GM19452 (cell line): ENCODE results near the gene DIDO1.

ENCODE experiments used
- ATAC-seq: cut with Tn5 transposase; IDR thresholded peaks from one replicate; pipeline ENCODE4 v1.9.1; 2021; ENCODE audit not compliant: unreplicated experiment

DIDO1 gene

DNA sequence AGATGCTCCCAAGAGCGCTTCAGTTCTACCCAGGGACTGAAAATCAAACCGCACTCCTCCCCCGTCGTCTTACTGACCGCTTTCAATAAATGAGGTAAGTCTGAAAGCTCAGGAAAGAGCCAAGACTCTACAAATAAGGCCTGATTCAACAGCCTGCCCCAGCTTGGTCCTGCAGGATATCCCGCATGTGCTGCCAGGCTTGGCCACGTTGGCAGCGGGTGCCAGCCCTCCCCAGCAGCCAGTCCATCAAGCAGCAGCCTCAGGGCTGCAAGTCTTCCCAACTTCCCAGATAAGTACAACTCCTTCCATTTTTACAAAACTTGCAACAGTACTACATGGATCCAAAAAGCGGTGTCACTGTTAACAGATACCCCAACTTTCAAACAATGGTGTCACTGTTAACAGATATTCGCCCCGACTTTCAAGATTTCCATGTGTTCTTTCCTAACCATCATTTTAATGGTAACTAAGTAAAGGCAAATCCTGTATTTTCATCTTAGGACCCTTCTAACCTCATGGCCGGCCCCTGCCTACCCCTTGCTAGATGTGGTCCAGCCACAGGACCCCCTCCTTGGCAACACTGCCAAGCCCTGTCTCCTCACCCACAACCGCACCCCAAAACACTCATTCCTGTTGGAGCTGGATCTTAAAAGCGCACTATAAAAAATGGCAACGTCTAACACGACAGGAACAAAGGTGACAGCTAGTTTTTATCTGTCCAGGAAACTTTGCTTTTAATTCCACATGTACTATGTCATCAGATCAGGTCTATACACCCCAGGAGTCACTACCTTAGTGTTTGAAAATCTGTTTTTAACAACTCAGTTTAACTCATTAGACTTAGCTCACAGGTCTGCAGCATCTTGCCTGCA lies 28.0 kb downstream of the DIDO1 start:
- no peak for ATAC-seq

DNA sequence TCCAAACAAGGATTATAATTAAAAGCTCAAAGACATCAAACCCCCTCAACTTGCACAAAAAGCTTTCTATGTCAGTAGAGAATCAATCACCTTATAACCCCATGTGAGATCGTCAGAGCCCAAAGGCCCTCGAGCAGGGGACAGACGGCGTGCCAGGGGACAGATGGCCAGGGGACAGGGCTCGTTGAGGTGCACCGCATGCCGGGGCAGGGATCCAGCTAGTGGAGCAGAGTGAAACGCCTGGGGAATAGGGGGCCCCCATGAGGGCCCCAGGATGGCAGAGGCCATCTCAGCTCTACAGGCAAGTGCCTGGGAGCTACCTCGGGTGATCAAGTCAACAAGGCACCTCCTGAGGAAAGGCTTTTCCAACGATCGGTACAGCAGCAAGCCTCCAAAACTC lies 28.6 kb downstream of the DIDO1 start:
- ATAC-seq: no peak

DNA sequence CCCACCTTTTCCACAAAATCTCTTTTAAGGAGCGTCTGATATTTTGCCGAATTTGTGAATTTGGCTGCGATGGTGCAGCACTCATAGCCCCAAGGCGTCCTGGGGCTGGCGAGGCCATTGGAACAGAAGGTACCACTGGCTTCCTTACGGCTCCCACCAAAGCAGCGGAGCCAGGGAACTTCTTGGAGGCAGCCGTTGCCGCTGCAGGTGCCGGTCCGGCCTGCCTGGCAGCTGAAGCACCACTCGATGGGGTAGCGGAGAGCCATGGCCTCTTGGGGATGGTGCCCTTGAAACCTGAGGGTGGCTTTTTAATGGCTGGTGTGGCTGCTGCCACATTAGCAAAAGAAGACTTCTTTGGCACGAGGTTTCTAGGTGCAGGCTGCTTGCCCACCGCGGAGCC lies 29.8 kb downstream of the DIDO1 start:
- no peak for ATAC-seq

DNA sequence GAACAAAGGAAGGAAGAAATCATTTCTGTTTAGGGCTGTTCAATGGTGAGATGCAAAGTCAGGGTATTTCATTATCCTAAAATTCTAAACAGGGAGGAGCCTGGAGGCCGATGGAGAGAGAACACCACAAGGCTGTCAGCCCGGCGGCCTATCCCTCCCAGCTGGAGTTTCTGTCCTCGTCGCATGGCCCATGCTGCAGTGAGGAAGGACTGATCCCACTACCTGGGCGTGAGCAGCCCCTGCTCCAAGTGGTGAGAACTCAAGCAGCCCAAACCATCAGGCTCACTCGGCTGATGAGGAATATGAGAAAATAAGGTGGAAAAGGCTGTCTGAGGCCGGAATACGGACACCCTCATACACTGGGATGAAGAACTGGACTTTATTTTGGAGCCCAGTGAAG lies 30.8 kb downstream of the DIDO1 start:
- no peak for ATAC-seq

DNA sequence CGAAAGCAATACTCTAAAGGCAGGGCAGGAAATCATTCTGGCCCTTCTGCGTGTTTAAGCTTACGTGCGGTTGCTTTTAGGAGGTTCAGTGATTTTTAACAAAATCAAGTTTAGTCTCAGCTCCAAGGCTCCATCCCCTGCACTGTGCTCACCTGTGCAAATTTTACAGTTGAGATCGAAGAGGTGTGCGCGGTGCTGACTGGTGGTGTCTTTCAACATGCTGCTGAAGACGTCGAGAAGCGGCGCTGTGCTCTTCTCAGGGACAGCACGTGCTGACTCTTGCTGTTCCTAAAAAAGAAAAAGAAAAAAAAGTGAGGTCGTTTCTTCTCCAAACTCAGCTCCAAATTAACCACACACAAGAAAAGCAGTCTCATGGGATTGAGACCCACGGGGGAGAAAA lies 32.0 kb downstream of the DIDO1 start:
- no peak for ATAC-seq

DNA sequence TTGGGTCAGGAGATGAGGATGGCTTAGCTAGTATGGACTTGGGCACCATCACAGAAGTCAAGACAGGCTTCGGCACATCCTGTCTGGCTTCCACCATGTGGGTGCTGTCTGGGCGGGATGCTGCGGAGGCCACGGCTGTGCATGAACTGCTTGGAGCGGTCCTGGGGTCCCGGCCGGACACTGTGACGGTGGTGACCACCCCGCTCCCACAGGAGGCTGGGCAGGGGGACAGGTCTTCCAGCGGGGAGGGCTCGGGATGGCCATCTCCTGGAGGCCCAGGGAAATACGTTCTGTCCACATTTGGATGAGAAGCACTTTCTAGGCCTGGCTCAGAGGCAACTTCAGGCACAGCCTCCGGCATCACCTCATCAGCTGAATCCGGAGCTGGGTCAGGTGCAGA lies 32.6 kb downstream of the DIDO1 start:
- ATAC-seq: no peak

DNA sequence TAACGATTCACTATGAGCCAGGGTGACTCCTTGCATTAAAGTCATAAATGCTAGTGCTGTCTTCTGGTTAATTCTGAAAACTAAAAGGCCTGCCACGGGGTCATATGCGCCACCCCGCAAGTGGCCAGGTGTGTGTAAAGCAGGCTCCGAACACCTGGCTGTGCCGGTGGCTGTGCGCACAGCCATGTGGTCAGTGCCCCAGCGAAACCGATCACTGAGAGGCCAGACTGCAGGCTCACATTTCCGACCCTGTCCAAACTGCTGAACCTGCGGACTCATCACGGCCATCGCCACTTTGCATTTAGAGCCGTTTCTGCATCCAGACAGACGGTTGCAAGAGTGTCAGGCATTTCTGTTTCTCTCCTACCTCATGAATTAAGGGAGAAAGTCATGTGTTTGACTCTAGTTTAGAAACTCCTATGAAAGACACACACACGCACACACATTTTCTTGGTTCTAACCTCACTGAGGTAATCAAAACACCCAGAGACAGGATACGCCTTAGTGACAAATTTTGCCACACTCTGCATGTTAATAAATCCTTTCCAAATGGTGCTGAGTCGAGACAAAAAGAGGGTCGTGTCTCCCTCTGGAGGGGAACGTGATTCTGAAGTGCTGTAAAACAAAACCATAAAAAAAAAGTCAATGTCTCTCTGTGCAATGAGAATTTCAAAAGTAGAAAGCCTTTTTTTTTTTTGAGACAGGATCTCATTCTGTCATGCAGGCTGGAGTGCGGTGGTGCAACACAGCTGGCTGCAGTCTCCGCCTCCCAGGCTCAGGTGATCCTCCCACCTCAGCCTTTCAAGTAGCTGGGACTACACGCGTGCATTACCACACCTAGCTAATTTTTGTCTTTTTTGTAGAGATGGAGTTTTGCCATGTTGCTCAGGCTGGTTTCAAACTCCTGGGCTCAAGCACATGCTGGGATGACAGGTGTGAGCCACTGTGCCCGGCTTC lies 33.7 kb downstream of the DIDO1 start:
- no peak for ATAC-seq

DNA sequence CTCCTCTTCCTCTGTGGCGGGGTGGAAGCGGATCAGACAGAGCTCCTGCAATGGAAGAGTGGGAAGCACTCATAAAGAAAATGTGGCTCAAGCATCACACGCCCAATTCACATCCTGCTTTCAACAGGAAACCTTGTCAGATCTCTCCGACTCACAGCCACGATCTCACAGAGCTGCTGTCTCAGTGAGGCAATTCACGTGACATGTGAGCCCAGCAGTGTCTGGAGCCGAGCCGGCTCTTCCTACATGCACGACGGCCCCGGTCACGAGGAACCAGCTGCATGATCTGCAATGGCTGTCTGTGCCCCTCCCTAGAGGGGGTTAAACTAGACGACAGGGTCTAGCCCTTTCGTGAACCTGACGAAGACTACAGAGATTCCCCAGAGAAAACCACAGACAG lies 35.2 kb downstream of the DIDO1 start:
- ATAC-seq: no peak

DNA sequence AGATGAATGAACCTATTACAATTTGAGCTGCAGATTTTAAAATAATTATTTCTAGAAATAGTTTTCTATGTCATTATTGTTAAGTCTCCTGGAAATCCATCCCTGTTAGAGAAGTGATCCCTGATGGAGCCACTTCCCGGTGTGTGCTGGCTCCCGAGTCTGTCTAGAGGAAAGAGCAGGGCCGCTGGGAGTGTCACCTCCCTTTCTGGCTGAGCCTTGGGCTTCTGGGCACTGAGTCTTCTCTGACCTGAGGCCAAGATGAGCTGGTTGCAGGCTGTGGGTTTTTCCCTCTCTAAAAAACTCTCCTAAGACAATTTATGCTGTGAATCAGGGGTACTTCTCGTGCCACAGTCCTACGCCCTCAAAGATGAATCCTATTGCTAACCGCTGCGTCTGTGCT lies 35.9 kb downstream of the DIDO1 start:
- no peak for ATAC-seq

DNA sequence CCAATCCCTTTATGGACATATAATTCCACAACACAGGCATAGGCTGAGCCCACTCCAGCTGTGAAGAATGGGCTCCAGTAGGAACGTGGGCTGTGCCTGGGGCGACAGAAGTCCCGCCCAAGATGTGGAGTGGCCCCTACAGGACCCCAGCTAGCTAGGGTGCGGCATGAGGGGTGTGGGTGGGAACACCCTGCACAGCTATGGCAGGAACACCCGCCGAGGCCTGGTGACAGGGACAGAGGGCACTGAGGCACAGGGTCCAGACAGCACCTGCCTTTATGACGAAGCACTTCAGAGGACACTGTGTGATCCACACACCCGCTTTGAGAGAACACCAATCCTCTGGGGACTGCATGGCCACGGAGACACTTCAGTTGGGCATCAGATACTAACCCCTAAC lies 36.4 kb downstream of the DIDO1 start:
- ATAC-seq: no peak

DNA sequence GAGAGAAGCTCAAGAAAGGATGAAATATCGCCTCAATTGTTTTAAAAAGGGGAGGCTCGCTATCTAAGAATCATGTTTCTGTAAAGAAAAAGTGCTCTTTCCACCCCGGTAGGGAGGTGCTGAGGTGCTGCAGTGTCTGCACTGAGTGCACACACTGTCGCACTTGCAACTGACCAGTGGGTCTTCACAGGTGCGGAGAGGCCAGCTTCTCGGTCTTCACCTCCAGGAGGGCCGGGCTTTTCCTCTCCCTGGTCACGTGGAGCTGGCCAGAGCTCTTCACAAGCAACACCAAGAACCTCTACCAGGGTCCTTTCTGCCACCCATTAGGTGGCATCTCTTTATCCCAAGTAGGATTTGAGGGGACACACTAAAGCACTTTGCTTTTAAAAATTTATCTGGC lies 36.9 kb downstream of the DIDO1 start:
- ATAC-seq: no peak

DNA sequence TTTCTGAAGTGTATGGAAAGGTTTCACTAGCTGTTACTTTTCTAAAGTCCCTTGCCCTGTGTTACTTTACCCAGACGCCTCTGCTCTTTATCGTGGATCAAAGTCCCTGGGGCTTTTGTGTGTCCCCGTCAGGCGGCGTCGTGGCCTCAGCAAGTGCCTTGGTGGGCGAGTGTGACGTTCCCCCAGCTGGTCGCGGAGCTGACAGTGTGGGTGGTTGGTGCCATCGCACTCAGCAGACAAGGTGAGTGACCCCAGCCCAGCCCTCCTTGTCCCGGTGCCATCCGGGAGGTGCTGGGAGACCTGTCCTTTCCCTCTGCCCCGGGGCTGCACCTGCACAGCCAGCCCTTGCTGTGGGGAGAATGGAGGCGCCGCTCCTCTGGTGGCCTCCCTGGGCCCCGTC lies 37.4 kb downstream of the DIDO1 start:
- no peak for ATAC-seq

DNA sequence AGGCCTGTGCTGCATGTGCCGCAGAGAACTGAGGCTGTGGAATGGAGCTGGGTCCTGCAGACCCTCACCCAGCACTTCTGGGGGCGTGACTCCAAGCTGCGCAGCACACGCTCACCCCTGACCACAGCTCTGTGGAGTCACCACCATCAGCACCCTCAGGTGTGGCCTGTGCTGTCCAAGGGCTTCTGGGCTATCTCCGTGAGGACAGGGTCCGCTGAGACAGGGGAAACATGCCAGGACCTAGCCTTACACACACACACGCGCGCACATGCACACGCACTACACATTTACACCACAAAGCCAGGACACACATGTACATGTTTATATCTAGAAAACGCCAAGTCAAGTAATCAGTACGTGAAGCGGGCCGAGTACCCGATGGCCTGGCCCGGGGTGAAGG lies 37.9 kb downstream of the DIDO1 start:
- ATAC-seq: no peak

DNA sequence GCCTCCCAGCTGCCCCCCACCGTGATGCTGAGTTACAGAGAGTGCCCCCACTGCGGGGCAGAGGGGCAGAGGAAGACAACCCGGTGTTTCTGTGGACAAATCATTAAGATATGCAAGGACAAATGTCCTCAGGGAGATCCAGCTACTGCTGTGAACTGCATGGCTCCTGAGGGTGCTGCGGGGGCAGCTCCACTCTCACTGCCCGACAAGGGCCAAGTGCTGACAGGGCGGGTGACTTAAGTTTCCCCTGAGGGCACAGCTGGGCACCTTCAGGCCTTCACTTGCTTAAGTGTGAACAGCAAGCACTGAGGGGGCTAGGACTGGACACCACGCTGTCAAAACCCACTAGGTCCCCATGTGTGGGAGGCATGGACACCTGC lies 38.5 kb downstream of the DIDO1 start:
- ATAC-seq: no peak

DNA sequence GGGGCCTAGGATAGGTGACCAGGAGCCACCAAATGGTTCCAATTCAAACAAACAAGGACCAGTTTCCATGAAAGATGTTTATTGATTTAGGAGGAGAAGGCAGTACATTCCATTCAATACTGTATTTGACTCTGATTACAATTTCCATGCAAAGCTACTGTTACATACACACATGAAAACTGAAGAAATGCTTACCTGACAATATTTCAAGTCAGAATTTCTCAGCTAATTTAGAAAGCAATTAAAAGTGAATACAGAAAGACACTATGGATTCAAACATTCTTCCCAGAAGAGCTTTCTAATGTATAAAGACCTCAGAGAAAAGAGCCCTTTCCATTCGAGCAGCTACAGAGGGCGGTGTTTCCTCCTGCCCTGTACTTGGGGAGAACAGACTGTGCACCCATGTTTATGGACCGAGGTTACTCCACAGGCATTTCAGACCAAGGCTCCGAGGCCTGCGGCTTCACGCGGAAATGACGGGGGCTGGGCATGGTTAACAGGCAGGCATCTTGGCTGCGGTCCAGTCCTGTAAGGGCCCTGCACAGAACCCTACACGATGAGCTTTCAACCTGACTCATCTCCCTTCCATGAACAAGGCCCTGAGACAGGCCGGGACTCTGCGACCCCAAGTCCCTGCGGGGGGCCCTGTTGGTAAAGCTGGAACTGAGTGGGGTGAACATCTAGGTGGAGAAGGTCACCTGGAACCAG lies 39.0 kb downstream of the DIDO1 start:
- ATAC-seq: no peak

DNA sequence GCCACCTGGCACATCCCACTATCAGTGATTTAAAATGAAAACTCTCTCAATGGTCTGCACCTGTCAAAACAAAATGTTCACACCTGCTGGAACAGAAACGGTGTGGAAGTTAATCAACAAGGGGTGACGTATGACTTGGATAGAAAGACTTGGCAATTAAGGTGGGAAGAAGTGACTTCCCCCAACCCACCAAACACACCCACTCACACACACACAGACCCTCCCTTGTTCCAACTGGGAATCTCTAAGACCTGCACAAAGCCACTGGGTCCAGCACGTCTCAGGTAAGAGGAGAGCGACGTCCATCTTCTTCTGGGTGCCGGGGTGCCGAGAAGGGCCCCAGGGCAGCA lies 39.6 kb downstream of the DIDO1 start:
- ATAC-seq: no peak

DNA sequence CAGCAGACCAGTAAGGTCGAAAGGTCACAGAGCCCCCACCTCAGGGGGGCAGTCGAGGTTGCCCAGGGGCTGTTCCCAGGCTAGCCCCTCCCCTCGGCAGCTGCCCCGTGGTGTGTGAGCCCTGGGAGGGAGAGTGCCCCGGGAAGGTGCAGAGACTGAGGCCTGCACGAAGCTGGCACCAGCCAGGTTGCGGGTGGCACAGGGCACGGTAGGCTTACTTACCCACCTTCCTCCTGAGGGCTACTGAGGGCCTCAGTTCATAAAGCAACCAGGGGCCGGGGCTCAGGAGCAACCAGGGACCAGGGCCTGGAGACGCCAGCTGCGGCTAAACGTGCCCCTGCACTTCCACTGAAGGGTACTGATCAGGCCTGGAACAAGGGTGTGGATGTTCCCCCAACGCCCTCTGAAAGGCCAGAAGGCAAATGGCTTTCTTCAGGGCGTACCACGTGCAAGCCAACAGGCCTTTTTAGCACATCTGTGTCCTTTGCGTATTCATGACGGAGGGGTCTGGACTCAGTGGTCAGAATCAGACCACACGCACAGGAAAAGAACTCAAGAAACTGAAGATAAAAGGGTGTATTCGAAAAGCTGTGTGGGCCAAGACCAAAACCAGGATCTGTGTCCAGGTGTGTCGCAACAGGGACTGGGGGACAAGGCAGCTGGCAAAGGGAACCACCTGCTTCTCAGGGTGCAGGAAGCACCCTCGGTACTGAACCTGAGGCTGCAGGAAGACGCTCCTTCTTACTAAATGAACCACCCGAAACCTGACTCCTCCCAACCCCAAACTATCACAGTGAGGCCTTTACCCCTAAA lies 40.2 kb downstream of the DIDO1 start:
- no peak for ATAC-seq

DNA sequence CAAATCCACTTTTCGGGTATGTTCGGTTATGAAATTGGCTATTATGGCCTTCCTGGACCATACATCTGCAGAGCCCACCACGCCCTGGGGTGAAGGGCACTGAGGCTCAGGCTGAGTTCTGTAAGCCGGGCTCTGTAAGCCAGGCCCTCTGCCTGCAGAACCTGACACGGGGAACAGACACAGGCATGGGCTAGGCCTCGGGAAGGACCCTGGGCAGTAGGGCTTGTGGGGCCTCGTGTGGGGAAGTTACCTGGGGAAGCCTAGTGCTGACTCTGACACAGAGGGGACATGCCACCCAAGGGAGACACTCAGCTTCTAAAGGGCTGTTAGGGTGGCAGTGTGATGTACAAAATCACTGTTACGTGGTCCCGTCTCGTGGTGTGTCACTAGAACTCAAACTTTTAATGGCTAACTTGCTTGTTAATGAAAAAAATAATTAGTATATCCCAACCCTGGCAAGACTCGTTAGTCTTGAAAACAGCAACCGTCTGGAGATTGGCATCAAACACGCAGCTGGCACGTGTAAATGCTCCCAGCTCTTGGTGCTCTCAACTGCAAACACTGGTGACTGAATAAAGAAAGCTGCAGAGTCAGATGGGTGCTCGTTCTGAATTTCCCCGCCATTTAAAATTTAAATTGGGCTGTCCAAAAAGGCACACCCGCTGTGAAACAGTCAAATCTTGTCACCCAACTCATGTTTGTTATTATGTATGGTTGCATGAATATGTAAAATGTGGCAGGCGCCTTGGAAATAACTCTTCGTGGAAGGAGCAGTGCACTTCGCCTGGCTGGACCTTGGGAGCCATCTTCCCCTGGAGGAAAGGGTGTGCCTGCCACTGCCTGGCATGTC lies 41.0 kb downstream of the DIDO1 start:
- no peak for ATAC-seq

DNA sequence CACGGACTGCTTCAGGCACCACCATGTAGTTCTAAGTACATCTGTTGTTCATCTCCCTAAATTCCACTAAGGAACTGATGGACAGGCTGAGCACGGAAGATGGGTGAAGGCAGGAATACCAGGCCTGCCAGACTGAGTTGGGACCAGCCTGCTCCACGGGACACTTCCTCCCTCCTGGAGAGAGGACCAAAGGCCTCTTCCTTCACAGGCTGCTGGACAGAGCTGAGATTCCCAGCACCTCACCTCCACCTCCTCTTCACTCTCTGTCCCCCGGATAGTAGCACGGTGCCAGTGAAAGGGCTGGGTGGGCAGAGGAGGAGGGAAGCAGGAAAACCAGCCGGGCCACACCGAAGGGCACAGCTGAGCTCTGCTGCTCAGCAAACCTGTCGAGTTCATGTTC lies 41.7 kb downstream of the DIDO1 start:
- no peak for ATAC-seq

DNA sequence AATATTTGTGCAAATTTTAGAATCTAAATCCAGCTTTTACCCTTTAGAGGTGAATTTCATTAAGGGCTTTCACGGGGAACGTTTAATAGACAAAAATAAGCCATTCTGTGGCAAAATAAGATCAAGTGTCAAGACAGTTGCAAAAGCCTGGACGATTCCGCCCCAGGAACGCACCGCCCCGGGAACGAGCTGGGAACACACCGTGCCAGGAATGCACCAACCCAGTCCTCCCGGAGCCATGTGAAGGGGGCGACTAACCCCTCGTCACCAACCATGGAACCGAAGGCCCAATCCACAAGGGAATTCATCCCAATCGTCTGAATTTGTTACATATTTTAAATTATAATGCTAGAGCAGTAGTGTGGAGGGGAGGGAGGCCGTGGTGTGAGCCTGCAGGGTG lies 43.9 kb downstream of the DIDO1 start:
- ATAC-seq: no peak
